ENCODE measurements around the gene SPATA3. TPM values are rescaled to one million over a fixed set of nuclear protein-coding genes. Genes with fewer than 3 reads are reported as not detected.

SPATA3 gene
- total and polyA plus RNA-seq, 2 of the 13 experiments (the other 11 are each of a cell fraction or from before 2014, with no cell fraction given), result not detected

- TF ChIP-seq, protein P1, sequence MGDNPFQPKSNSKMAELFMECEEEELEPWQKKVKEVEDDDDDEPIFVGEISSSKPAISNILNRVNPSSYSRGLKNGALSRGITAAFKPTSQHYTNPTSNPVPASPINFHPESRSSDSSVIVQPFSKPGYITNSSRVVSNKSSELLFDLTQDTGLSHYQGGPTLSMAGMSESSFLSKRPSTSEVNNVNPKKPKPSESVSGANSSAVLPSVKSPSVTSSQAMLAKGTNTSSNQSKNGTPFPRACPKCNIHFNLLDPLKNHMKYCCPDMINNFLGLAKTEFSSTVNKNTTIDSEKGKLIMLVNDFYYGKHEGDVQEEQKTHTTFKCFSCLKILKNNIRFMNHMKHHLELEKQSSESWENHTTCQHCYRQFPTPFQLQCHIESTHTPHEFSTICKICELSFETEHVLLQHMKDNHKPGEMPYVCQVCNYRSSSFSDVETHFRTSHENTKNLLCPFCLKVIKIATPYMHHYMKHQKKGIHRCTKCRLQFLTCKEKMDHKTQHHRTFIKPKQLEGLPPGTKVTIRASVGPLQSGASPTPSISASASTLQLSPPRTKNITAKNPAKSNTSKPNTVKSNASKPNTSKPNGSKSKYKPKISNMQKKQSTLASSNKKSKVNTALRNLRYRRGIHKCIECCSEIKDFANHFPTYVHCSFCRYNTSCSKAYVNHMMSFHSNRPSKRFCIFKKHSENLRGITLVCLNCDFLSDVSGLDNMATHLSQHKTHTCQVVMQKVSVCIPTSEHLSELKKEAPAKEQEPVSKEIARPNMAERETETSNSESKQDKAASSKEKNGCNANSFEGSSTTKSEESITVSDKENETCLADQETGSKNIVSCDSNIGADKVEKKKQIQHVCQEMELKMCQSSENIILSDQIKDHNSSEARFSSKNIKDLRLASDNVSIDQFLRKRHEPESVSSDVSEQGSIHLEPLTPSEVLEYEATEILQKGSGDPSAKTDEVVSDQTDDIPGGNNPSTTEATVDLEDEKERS (CRISPR knock-in tag; IDR thresholded peaks at IDR 0.05), result no peak
- TF ChIP-seq ZBED4 (CRISPR knock-in tag; IDR thresholded peaks at IDR 0.05; ENCODE audit: borderline replicate concordance), result no peak
- TF ChIP-seq ZNF768 (CRISPR knock-in tag; IDR thresholded peaks at IDR 0.05), result no peak; the same call in 1 of the 2 replicates
- no peak for TF ChIP-seq CHD4 (IDR thresholded peaks at IDR 0.05; ENCODE audit: borderline replicate concordance, low read length)
- TF ChIP-seq ERF (CRISPR knock-in tag; IDR thresholded peaks at IDR 0.05), result peak; percentile 83
- no peak for TF ChIP-seq SETDB1 (CRISPR knock-in tag; IDR thresholded peaks at IDR 0.05; ENCODE audit: borderline replicate concordance)
- TF ChIP-seq ZNF589 (CRISPR knock-in tag; conservative IDR thresholded peaks at IDR 0.05), result 0 out of 2 replicates have a peak, but pooled peaks have one; percentile 69
- no peak for TF ChIP-seq HNF4G (IDR thresholded peaks at IDR 0.05; ENCODE audit: borderline replicate concordance, low read depth, low read length)
- TF ChIP-seq HNF4G (CRISPR knock-in tag; IDR thresholded peaks at IDR 0.05; ENCODE audit: borderline replicate concordance, low read depth), result no peak
- TF ChIP-seq ZNF775 (CRISPR knock-in tag; IDR thresholded peaks at IDR 0.05; ENCODE audit: borderline replicate concordance), result no peak
- TF ChIP-seq ELF3 (CRISPR knock-in tag; IDR thresholded peaks at IDR 0.05), result peak; percentile 46
- TF ChIP-seq ZNF318 (CRISPR knock-in tag; IDR thresholded peaks at IDR 0.05), result no peak
These were observed 60.8 kb downstream of the SPATA3 start, which contains the start of gene PSMD1 (continued) for GRCh38 chr2:231056453-231057416.
